ENCODE data around the gene C10orf143. TPM values are rescaled to one million over a fixed set of nuclear protein-coding genes. Genes with fewer than 3 reads are reported as not detected.

C10orf143 gene
- total and polyA plus RNA-seq, 2 experiments from 2014 or later: 0.21 to 3.7 TPM

GRCh38 chr10:130020651-130021382 is 89.8 kb downstream of the C10orf143 start:
- Histone ChIP-seq H2AFZ (no peak overlapping the region), H3K4me1 (ENCODE audit: insufficient read depth) (no peaks in the 10 kb centered on the region), H3K4me3 (no peak overlapping the region), H3K79me2 (replicated peaks; ENCODE audit: insufficient read depth) (no peaks in the 10 kb centered on the region), H3K27me3 (ENCODE audit: insufficient read depth) (no peaks in the 10 kb centered on the region), H3K4me2 (no peak overlapping the region), H4K20me1 (replicated peaks; ENCODE audit: insufficient read depth) (no peaks in the 10 kb centered on the region), H3K36me3 (ENCODE audit: insufficient read depth) (no peaks in the 10 kb centered on the region), H3K9me2 (ENCODE audit: insufficient read depth) (no peaks in the 10 kb centered on the region), H3K27ac (ENCODE audit: low read depth) (no peak overlapping the region), H3F3A (replicated peaks; ENCODE audit: low read depth) (no peaks in the 10 kb centered on the region)
- Mint-ChIP-seq H3K4me3 (no peak overlapping the region), H3K27me3 (ENCODE audit: insufficient read depth, low read depth, poor library complexity) (peaks cover 14% of the 10 kb centered on the region), H3K9me3 (no peaks in the 10 kb centered on the region), H3K4me1 (no peaks in the 10 kb centered on the region), H3K36me3 (ENCODE audit: low read depth) (no peaks in the 10 kb centered on the region; the same call in 2 of the 3 replicates), H3K27ac (no peak overlapping the region)
- TF ChIP-seq REST (IDR thresholded peaks at IDR 0.05; ENCODE audit: unreplicated experiment) (no peak), POLR2AphosphoS5 (IDR thresholded peaks at IDR 0.05; ENCODE audit: low read depth) (no peak), CTCF (conservative IDR thresholded peaks at IDR 0.05; ENCODE audit: low read depth in 2 of 2) (no peak), CREB1 (CRISPR knock-in tag; IDR thresholded peaks at IDR 0.05; ENCODE audit: low read depth) (no peak), ZNF114 (CRISPR knock-in tag; IDR thresholded peaks at IDR 0.05) (no peak), JUNB (IDR thresholded peaks at IDR 0.05; ENCODE audit: unreplicated experiment) (no peak), STAT1 (IDR thresholded peaks at IDR 0.05; ENCODE audit: unreplicated experiment) (no peak), ETS1 (IDR thresholded peaks at IDR 0.05) (no peak), EZH2 (IDR thresholded peaks at IDR 0.05; ENCODE audit: low read depth, unreplicated experiment) (no peak), NANOG (IDR thresholded peaks at IDR 0.05; ENCODE audit: borderline replicate concordance) (no peak), EZH2phosphoT487 (IDR thresholded peaks at IDR 0.05; ENCODE audit: unreplicated experiment) (no peak)
- ATAC-seq (no peak), DNase-seq (ENCODE audit: low spot score) (no peak)

All from GM23338 (cell line).